Neural cell (in vitro differentiated cells): Measurements from ENCODE around the gene PCDH9. TPM values are rescaled to one million over a fixed set of nuclear protein-coding genes. Genes with fewer than 3 reads are reported as not detected.

ENCODE experiments used
- H2AFZ ChIP-seq: fragments of 200-600, 300-800 bp; sonication (generic), shearing (Covaris generic); 2 replicates; pipeline ENCODE4 v1.6.0; 2014; ENCODE audit warnings: low read depth, mild to moderate bottlenecking, antibody characterized with exemption, low read length, moderate library complexity
- H3F3A ChIP-seq: fragments of 200-600 bp; shearing (Covaris generic); 2 replicates; pipeline ENCODE4 v1.6.1; 2016; ENCODE audit warnings: mild to moderate bottlenecking, moderate library complexity, mixed read lengths, antibody characterized with exemption, low read length; ENCODE audit not compliant: insufficient read depth, poor library complexity, severe bottlenecking
- H3K27ac ChIP-seq: fragments of 200-600, 300-800 bp; sonication (generic), shearing (Covaris generic); 2 replicates; pipeline ENCODE4 v1.5.1; 2014; ENCODE audit warnings: mild to moderate bottlenecking, low read length, moderate library complexity
- H3K27me3 ChIP-seq: fragments of 300-800, 200-600 bp; sonication (generic), shearing (Covaris generic); 2 replicates; pipeline ENCODE4 v1.6.0; 2014; ENCODE audit warnings: mild to moderate bottlenecking, low read depth, low read length, moderate library complexity; ENCODE audit not compliant: insufficient read depth
- H3K36me3 ChIP-seq: fragments of 300-800, 200-600 bp; sonication (generic), shearing (Covaris generic); 2 replicates; pipeline ENCODE4 v1.5.1; 2014; ENCODE audit warnings: mild to moderate bottlenecking, antibody characterized with exemption, low read length, moderate library complexity; ENCODE audit not compliant: insufficient read depth
- H3K4me2 ChIP-seq: fragments of 300-800, 200-600 bp; sonication (generic), shearing (Covaris generic); 2 replicates; pipeline ENCODE4 v1.6.0; 2014; ENCODE audit warnings: mild to moderate bottlenecking, low read length
- H3K4me3 ChIP-seq: fragments of 300-800, 200-600 bp; sonication (generic), shearing (Covaris generic); 2 replicates; pipeline ENCODE4 v1.5.1; 2014; ENCODE audit warnings: mild to moderate bottlenecking, low read length, moderate library complexity
- H3K79me2 ChIP-seq: fragments of 200-600 bp; shearing (Covaris generic); replicated peaks from 2 replicates; pipeline ENCODE4 v1.6.0; 2014; ENCODE audit warnings: mild to moderate bottlenecking, low read length, moderate library complexity; ENCODE audit not compliant: insufficient read depth
- H3K9ac ChIP-seq: fragments of 300-800, 200-600 bp; sonication (generic), shearing (Covaris generic); 2 replicates; pipeline ENCODE4 v1.6.1; 2016; ENCODE audit warnings: mild to moderate bottlenecking, low read length, mixed read lengths
- H3K9me2 ChIP-seq: fragments of 200-600 bp; shearing (Covaris generic); 2 replicates; pipeline ENCODE4 v1.6.1; 2016; ENCODE audit warnings: mild to moderate bottlenecking, low read length, mixed read lengths; ENCODE audit not compliant: insufficient read depth
- H3K9me3 ChIP-seq: fragments of 200-600, 300-800 bp; sonication (generic), shearing (Covaris generic); 2 replicates; pipeline ENCODE4 v1.6.1; 2016; ENCODE audit warnings: mild to moderate bottlenecking, mixed run types, low read length, moderate library complexity, mixed read lengths
- H4K20me1 ChIP-seq: fragments of 200-600 bp; shearing (Covaris generic); 2 replicates; pipeline ENCODE4 v1.6.1; 2016; ENCODE audit warnings: mild to moderate bottlenecking, mixed run types; ENCODE audit not compliant: insufficient read depth
- CTCF ChIP-seq: fragments of 450-650 bp; IDR thresholded peaks from 2 replicates; pipeline ENCODE4 v1.5.1; 2014; ENCODE audit warnings: antibody characterized with exemption, mild to moderate bottlenecking, moderate library complexity; ENCODE audit not compliant: poor library complexity, severe bottlenecking
- EP300 ChIP-seq: fragments of 450-650 bp; conservative IDR thresholded peaks from 2 replicates; pipeline ENCODE4 v1.6.1; 2014; ENCODE audit warnings: antibody characterized with exemption, mild to moderate bottlenecking, moderate library complexity; ENCODE audit not compliant: poor library complexity, severe bottlenecking
- EZH2 ChIP-seq: fragments of 200-600, 300-800 bp; shearing (Covaris generic), sonication (generic); IDR thresholded peaks from 2 replicates; pipeline ENCODE4 v1.6.1; 2014; ENCODE audit warnings: antibody characterized with exemption, low read length, borderline replicate concordance, mild to moderate bottlenecking; ENCODE audit not compliant: insufficient read depth, poor library complexity, severe bottlenecking
- MXI1 ChIP-seq: fragments of 450-650 bp; conservative IDR thresholded peaks from 2 replicates; pipeline ENCODE4 v1.6.1; 2014; ENCODE audit warnings: antibody characterized with exemption, mild to moderate bottlenecking; ENCODE audit not compliant: poor library complexity, severe bottlenecking
- POLR2AphosphoS5 ChIP-seq: IDR thresholded peaks from 2 replicates; pipeline ENCODE4 v1.6.1; 2012
- RAD21 ChIP-seq: fragments of 450-650 bp; conservative IDR thresholded peaks from 2 replicates; pipeline ENCODE4 v1.6.1; 2014; ENCODE audit warnings: antibody characterized with exemption, mild to moderate bottlenecking, moderate library complexity
- REST ChIP-seq: IDR thresholded peaks from 2 replicates; pipeline ENCODE4 v1.6.1; 2012; ENCODE audit warnings: borderline replicate concordance
- SMC3 ChIP-seq: fragments of 450-650 bp; conservative IDR thresholded peaks from 2 replicates; pipeline ENCODE4 v1.6.1; 2014; ENCODE audit warnings: antibody characterized with exemption, mild to moderate bottlenecking, moderate library complexity; ENCODE audit not compliant: poor library complexity
- TAF1 ChIP-seq: IDR thresholded peaks from 2 replicates; pipeline ENCODE4 v1.6.1; 2012; ENCODE audit warnings: low read depth
- polyA plus RNA-seq: library from polyadenylated mRNA; depleted of rRNA; stranded (reverse); fragments of >200 nt; gene quantifications from 2 replicates; pipeline ENCODE4 v1.2.3, GENCODE V29; 2014

The PCDH9 gene
- polyA plus RNA-seq, 1 donor from 2014 or later: 4.6 TPM

GRCh38 chr13:66348745-66349690, 881.1 kb downstream of the PCDH9 start:
- H3K9me3 ChIP-seq: no peaks in the 10 kb centered on the region
- no peaks in the 10 kb centered on the region for H3K36me3 ChIP-seq
- H3K4me3 ChIP-seq: no peak overlapping the region
- no peaks in the 10 kb centered on the region for H3K27me3 ChIP-seq
- H4K20me1 ChIP-seq: no peaks in the 10 kb centered on the region
- no peak overlapping the region for H3K27ac ChIP-seq
- TF ChIP-seq CTCF: no peak
- TF ChIP-seq MXI1: no peak
- no peak for TF ChIP-seq POLR2AphosphoS5
- no peak for TF ChIP-seq REST
- no peak for TF ChIP-seq EZH2
- no peak for TF ChIP-seq RAD21
- no peak for TF ChIP-seq EP300
- TF ChIP-seq SMC3: no peak
- no peak for TF ChIP-seq TAF1
- peaks cover 2% of the 10 kb centered on the region for H3F3A ChIP-seq
- H3K9ac ChIP-seq: no peak overlapping the region
- no peak overlapping the region for H2AFZ ChIP-seq
- no peak overlapping the region for H3K4me2 ChIP-seq
- H3K9me2 ChIP-seq: no peaks in the 10 kb centered on the region
- H3K79me2 ChIP-seq: no peaks in the 10 kb centered on the region

- Histone ChIP-seq H3K27ac (no peak overlapping the region), H3K4me2 (no peak overlapping the region), H3K4me3 (no peak overlapping the region), H2AFZ (no peak overlapping the region), H3K9me3 (no peaks in the 10 kb centered on the region), H3K9me2 (no peaks in the 10 kb centered on the region), H3K79me2 (no peaks in the 10 kb centered on the region), H3K9ac (no peak overlapping the region), H4K20me1 (no peaks in the 10 kb centered on the region), H3K36me3 (no peaks in the 10 kb centered on the region), H3F3A (peaks cover 2% of the 10 kb centered on the region), H3K27me3 (no peaks in the 10 kb centered on the region)
- TF ChIP-seq POLR2AphosphoS5: no peak
- TF ChIP-seq EP300: no peak
- no peak for TF ChIP-seq SMC3
- TF ChIP-seq MXI1: no peak
- TF ChIP-seq TAF1: no peak
- no peak for TF ChIP-seq REST
- TF ChIP-seq CTCF: no peak
- TF ChIP-seq EZH2: no peak
- no peak for TF ChIP-seq RAD21
Measured at GRCh38 chr13:66347486-66348117, 882.5 kb downstream of the PCDH9 start.
